ENCODE results near the gene FANCC.

FANCC gene

GRCh38 chr9:95049761-95050160 is 267.7 kb downstream of the FANCC start:
- no peaks in the 10 kb centered on the region for H3K9me3 Mint-ChIP-seq
- no peak overlapping the region for H3K4me3 Mint-ChIP-seq
- H3K36me3 Mint-ChIP-seq (ENCODE audit: low read depth) = no peaks in the 10 kb centered on the region
- H3K27me3 Mint-ChIP-seq = peaks cover 32% of the 10 kb centered on the region
- H3K27ac Mint-ChIP-seq = no peak overlapping the region
- H3K4me1 Mint-ChIP-seq (ENCODE audit: low read depth) = peaks cover 8% of the 10 kb centered on the region
